ENCODE results near the gene RNPS1. TPM values are rescaled to one million over a fixed set of nuclear protein-coding genes. Genes with fewer than 3 reads are reported as not detected.

RNPS1 gene
- total and polyA plus RNA-seq, 9 of the 15 experiments (the other 6 are each of a cell fraction or from before 2014, with no cell fraction given): 44.9 to 338 (median 202) TPM

DNA sequence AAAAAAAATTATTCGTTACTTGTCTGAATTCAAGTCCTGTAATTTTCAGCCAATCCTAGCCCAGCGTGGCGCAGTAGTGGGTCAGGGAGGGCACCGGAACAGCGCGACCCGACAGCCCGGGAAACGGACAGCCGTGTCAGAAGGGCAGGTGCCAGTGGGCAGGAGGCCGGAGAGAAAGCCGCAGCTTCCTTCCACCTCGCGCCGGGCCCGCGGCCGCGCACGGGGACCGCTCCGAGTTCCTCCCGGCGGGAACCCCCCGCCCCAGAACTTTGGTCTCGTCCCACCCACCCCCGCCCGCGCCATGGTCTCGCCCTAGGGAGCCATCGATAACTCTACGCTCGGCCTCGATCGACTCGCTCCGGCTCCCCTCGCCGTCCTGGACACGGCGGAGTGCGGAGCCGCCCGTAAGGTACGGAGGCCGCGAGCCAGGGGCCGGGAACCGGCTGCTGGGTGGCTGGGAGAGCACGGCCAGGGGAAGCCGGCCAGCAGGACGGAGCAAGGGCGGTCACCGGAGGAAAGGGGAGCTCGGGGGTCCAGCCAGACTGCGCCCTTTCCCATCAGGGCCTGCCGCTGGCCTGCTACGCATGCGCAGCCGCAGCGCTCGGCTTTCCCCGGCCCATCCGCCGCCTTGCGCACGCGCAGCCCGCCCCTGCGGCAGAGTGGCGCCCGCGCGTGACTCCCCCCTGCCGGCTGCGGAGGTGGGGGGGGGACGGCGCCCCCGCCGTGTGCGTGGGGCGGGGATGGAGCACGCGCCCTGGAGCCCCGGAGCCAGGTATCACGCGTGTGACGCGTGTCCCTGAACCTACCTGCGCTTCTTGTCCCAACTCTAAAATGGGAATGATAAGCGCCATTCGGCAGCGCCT lies 62.6 kb downstream of the RNPS1 start, which contains the start of gene MLST8 (continued):
- TF ChIP-seq, protein P1, sequence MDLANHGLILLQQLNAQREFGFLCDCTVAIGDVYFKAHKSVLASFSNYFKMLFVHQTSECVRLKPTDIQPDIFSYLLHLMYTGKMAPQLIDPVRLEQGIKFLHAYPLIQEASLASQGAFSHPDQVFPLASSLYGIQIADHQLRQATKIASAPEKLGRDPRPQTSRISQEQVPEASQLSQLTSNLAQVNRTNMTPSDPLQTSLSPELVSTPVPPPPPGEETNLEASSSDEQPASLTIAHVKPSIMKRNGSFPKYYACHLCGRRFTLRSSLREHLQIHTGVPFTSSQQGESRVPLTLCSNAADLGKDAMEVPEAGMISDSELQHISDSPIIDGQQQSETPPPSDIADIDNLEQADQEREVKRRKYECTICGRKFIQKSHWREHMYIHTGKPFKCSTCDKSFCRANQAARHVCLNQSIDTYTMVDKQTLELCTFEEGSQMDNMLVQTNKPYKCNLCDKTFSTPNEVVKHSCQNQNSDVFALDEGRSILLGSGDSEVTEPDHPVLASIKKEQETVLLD (IDR thresholded peaks at IDR 0.05): peak; percentile 96
- TF ChIP-seq MCM5 (IDR thresholded peaks at IDR 0.05; ENCODE audit: low read depth) (no peak), POLR3A (IDR thresholded peaks at IDR 0.05; ENCODE audit: borderline replicate concordance, extremely low read depth, insufficient read depth, insufficient read length) (no peak), NFATC3 (IDR thresholded peaks at IDR 0.05) (no peak), POLR2G (IDR thresholded peaks at IDR 0.05; ENCODE audit: low read depth, low read length) (peak; percentile 87), HDAC6 (IDR thresholded peaks at IDR 0.05; ENCODE audit: low read depth, low read length) (no peak), MEF2A (IDR thresholded peaks at IDR 0.05; ENCODE audit: control insufficient read depth, low read depth, low read length) (no peak), CSDE1 (IDR thresholded peaks at IDR 0.05) (no peak), ZNF395 (CRISPR knock-in tag; IDR thresholded peaks at IDR 0.05) (no peak), KDM1A (IDR thresholded peaks at IDR 0.05) (no peak), OTX1 (CRISPR knock-in tag; IDR thresholded peaks at IDR 0.05) (peak; percentile 65; the same call in 1 of the 2 replicates), NFXL1 (CRISPR knock-in tag; IDR thresholded peaks at IDR 0.05) (no peak), TEAD2 (tag; IDR thresholded peaks at IDR 0.05) (no peak), POLR2AphosphoS2 (IDR thresholded peaks at IDR 0.05; ENCODE audit: low read length) (peak; percentile 44; the same call in 1 of the 2 replicates), NEUROD1 (IDR thresholded peaks at IDR 0.05; ENCODE audit: borderline replicate concordance, low read depth, low read length, partially characterized antibody) (peak; percentile 45), NCOA2 (IDR thresholded peaks at IDR 0.05; ENCODE audit: partially characterized antibody in 2 of 2) (no peak), XRCC3 (IDR thresholded peaks at IDR 0.05) (no peak), ETV6 (IDR thresholded peaks at IDR 0.05; ENCODE audit: borderline replicate concordance in 1 of 2, low read depth in 2 of 2, low read length in 1 of 2) (no peak), ETV6 (CRISPR knock-in tag; IDR thresholded peaks at IDR 0.05; ENCODE audit: borderline replicate concordance) (no peak), DACH1 (IDR thresholded peaks at IDR 0.05; ENCODE audit: partially characterized antibody) (peak; percentile 8)
- TF ChIP-seq, protein P2, sequence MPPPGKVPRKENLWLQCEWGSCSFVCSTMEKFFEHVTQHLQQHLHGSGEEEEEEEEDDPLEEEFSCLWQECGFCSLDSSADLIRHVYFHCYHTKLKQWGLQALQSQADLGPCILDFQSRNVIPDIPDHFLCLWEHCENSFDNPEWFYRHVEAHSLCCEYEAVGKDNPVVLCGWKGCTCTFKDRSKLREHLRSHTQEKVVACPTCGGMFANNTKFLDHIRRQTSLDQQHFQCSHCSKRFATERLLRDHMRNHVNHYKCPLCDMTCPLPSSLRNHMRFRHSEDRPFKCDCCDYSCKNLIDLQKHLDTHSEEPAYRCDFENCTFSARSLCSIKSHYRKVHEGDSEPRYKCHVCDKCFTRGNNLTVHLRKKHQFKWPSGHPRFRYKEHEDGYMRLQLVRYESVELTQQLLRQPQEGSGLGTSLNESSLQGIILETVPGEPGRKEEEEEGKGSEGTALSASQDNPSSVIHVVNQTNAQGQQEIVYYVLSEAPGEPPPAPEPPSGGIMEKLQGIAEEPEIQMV (tag; conservative IDR thresholded peaks at IDR 0.05; ENCODE audit: low read depth): no peak
- TF ChIP-seq, protein P3, sequence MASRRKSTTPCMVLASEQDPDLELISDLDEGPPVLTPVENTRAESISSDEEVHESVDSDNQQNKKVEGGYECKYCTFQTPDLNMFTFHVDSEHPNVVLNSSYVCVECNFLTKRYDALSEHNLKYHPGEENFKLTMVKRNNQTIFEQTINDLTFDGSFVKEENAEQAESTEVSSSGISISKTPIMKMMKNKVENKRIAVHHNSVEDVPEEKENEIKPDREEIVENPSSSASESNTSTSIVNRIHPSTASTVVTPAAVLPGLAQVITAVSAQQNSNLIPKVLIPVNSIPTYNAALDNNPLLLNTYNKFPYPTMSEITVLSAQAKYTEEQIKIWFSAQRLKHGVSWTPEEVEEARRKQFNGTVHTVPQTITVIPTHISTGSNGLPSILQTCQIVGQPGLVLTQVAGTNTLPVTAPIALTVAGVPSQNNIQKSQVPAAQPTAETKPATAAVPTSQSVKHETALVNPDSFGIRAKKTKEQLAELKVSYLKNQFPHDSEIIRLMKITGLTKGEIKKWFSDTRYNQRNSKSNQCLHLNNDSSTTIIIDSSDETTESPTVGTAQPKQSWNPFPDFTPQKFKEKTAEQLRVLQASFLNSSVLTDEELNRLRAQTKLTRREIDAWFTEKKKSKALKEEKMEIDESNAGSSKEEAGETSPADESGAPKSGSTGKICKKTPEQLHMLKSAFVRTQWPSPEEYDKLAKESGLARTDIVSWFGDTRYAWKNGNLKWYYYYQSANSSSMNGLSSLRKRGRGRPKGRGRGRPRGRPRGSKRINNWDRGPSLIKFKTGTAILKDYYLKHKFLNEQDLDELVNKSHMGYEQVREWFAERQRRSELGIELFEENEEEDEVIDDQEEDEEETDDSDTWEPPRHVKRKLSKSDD (conservative IDR thresholded peaks at IDR 0.05; ENCODE audit: low read length): no peak

All from K562 (cell line).